GM18867 (cell line): ENCODE results near the gene STUB1.
"Not testable (repeated sequence)": the region's sequence is repeated elsewhere in the genome, so short reads cannot be mapped to it uniquely, and the experiment has no call there.

Experiments
- ATAC-seq: cut with Tn5 transposase; IDR thresholded peaks from one replicate; pipeline ENCODE4 v1.9.1; 2021; ENCODE audit warnings: mild to moderate bottlenecking, moderate library complexity; ENCODE audit not compliant: unreplicated experiment

STUB1 gene

GRCh38 chr16:678209-678857 is 1.9 kb upstream of the STUB1 start:
- no peak for ATAC-seq

- ATAC-seq: no peak
These were observed 1.1 kb upstream of the STUB1 start for GRCh38 chr16:678858-679813.

- ATAC-seq: no peak
These were observed 375 bp downstream of the STUB1 start for GRCh38 chr16:680625-680945.

- no peak for ATAC-seq
These were observed 946 bp downstream of the STUB1 start for GRCh38 chr16:680967-681745.

- ATAC-seq: no peak
These were observed 1.7 kb downstream of the STUB1 start for GRCh38 chr16:681746-682427.

- no peak for ATAC-seq
These were observed 2.5 kb downstream of the STUB1 start for GRCh38 chr16:682493-683395.

GRCh38 chr16:683396-684070 is 3.3 kb downstream of the STUB1 start:
- no peak for ATAC-seq

GRCh38 chr16:684071-684794 is 4.0 kb downstream of the STUB1 start, which contains the start of gene JMJD8:
Gene JMJD8 (minus strand): TSS chr16:684334. CDS start chr16:684319, 15 bp downstream.
- ATAC-seq: peak; percentile 68

- ATAC-seq: no peak
These were observed 4.9 kb downstream of the STUB1 start for GRCh38 chr16:684961-685696.

GRCh38 chr16:685967-686366 is 5.8 kb downstream of the STUB1 start:
- ATAC-seq: no peak

- no peak for ATAC-seq
These were observed 6.5 kb downstream of the STUB1 start for GRCh38 chr16:686459-687260.

GRCh38 chr16:687499-687898 is 7.3 kb downstream of the STUB1 start:
- ATAC-seq: no peak

- ATAC-seq: no peak
These were observed 9.1 kb downstream of the STUB1 start for GRCh38 chr16:689175-689897.

GRCh38 chr16:691242-691641 is 11.0 kb downstream of the STUB1 start:
- ATAC-seq: not testable (repeated sequence)

- ATAC-seq: no peak
These were observed 12.3 kb downstream of the STUB1 start for GRCh38 chr16:692356-693108.

GRCh38 chr16:693364-693763 is 13.2 kb downstream of the STUB1 start:
- no peak for ATAC-seq
